Measurements from ENCODE around the gene ZSWIM6.

The ZSWIM6 gene

GRCh38 chr5:61468483-61468865 is 136.4 kb downstream of the ZSWIM6 start:
- TF ChIP-seq CTCF (IDR thresholded peaks at IDR 0.05; ENCODE audit: low read length) (no peak), EZH2phosphoT487 (IDR thresholded peaks at IDR 0.05; ENCODE audit: low read length) (no peak), EZH2 (optimal IDR thresholded peaks at IDR 0.05; ENCODE audit: low read depth, low read length) (no peak)
- H3K27ac ChIP-seq (ENCODE audit: low read length), result no peak overlapping the region
- H3K4me3 ChIP-seq (ENCODE audit: low read length), result no peak overlapping the region
- H3K9ac ChIP-seq (ENCODE audit: low read length), result no peak overlapping the region
- no peaks in the 10 kb centered on the region for H3K27me3 ChIP-seq (replicated peaks; ENCODE audit: insufficient read depth, low read length)
- no peaks in the 10 kb centered on the region for H3K4me1 ChIP-seq (ENCODE audit: low read length)
- H4K20me1 ChIP-seq (ENCODE audit: insufficient read depth, low read length), result no peaks in the 10 kb centered on the region
- no peak overlapping the region for H2AFZ ChIP-seq (ENCODE audit: low read length)
- H3K9me3 ChIP-seq (replicated peaks; ENCODE audit: insufficient read depth, low read length), result no peaks in the 10 kb centered on the region
- no peak overlapping the region for H3K4me2 ChIP-seq (ENCODE audit: low read depth, low read length)
- no peaks in the 10 kb centered on the region for H3F3A ChIP-seq (ENCODE audit: insufficient read depth, low read length)
- peaks cover 8% of the 10 kb centered on the region; the same call in 1 of the 2 replicates for H3K79me2 ChIP-seq (ENCODE audit: low read length)
- DNase-seq, result no peak
- H3K9me2 ChIP-seq (replicated peaks; ENCODE audit: insufficient read depth, low read length), result no peaks in the 10 kb centered on the region
- H3K36me3 ChIP-seq (replicated peaks; ENCODE audit: insufficient read depth, low read length), result no peaks in the 10 kb centered on the region

GRCh38 chr5:61471352-61471751 is 139.3 kb downstream of the ZSWIM6 start:
- no peaks in the 10 kb centered on the region for H3K27me3 ChIP-seq (replicated peaks; ENCODE audit: insufficient read depth, low read length)
- H3K36me3 ChIP-seq (replicated peaks; ENCODE audit: insufficient read depth, low read length), result no peaks in the 10 kb centered on the region
- H3F3A ChIP-seq (ENCODE audit: insufficient read depth, low read length), result no peaks in the 10 kb centered on the region
- H3K4me2 ChIP-seq (ENCODE audit: low read depth, low read length), result no peak overlapping the region
- no peak overlapping the region for H3K4me3 ChIP-seq (ENCODE audit: low read length)
- H2AFZ ChIP-seq (ENCODE audit: low read length), result no peak overlapping the region
- no peak for TF ChIP-seq EZH2phosphoT487 (IDR thresholded peaks at IDR 0.05; ENCODE audit: low read length)
- TF ChIP-seq CTCF (IDR thresholded peaks at IDR 0.05; ENCODE audit: low read length), result no peak
- TF ChIP-seq EZH2 (optimal IDR thresholded peaks at IDR 0.05; ENCODE audit: low read depth, low read length), result no peak
- H4K20me1 ChIP-seq (ENCODE audit: insufficient read depth, low read length), result no peaks in the 10 kb centered on the region
- H3K9ac ChIP-seq (ENCODE audit: low read length), result no peak overlapping the region
- H3K9me3 ChIP-seq (replicated peaks; ENCODE audit: insufficient read depth, low read length), result no peaks in the 10 kb centered on the region
- no peaks in the 10 kb centered on the region for H3K4me1 ChIP-seq (ENCODE audit: low read length)
- no peaks in the 10 kb centered on the region for H3K9me2 ChIP-seq (replicated peaks; ENCODE audit: insufficient read depth, low read length)
- DNase-seq, result no peak
- no peak overlapping the region for H3K27ac ChIP-seq (ENCODE audit: low read length)
- H3K79me2 ChIP-seq (ENCODE audit: low read length), result peaks cover 5% of the 10 kb centered on the region; the same call in 1 of the 2 replicates

GRCh38 chr5:61472172-61472958 is 140.3 kb downstream of the ZSWIM6 start:
- DNase-seq, result no peak
- Histone ChIP-seq H3K9me2 (replicated peaks; ENCODE audit: insufficient read depth, low read length) (no peaks in the 10 kb centered on the region), H4K20me1 (ENCODE audit: insufficient read depth, low read length) (no peaks in the 10 kb centered on the region), H2AFZ (ENCODE audit: low read length) (no peak overlapping the region), H3K36me3 (replicated peaks; ENCODE audit: insufficient read depth, low read length) (no peaks in the 10 kb centered on the region), H3K27ac (ENCODE audit: low read length) (no peak overlapping the region), H3K9ac (ENCODE audit: low read length) (no peak overlapping the region), H3K9me3 (replicated peaks; ENCODE audit: insufficient read depth, low read length) (no peaks in the 10 kb centered on the region), H3K4me2 (ENCODE audit: low read depth, low read length) (no peak overlapping the region), H3K79me2 (ENCODE audit: low read length) (peaks cover 5% of the 10 kb centered on the region; the same call in 1 of the 2 replicates), H3K4me3 (ENCODE audit: low read length) (no peak overlapping the region), H3F3A (ENCODE audit: insufficient read depth, low read length) (no peaks in the 10 kb centered on the region), H3K4me1 (ENCODE audit: low read length) (no peaks in the 10 kb centered on the region), H3K27me3 (replicated peaks; ENCODE audit: insufficient read depth, low read length) (no peaks in the 10 kb centered on the region)
- TF ChIP-seq EZH2phosphoT487 (IDR thresholded peaks at IDR 0.05; ENCODE audit: low read length) (no peak), CTCF (IDR thresholded peaks at IDR 0.05; ENCODE audit: low read length) (no peak), EZH2 (optimal IDR thresholded peaks at IDR 0.05; ENCODE audit: low read depth, low read length) (no peak)
